ENCODE results near the gene LRRC74A. TPM values are rescaled to one million over a fixed set of nuclear protein-coding genes. Genes with fewer than 3 reads are reported as not detected.

The LRRC74A gene
- total RNA-seq, 1 donor from 2014 or later = not detected

- intact Hi-C loops (cut with DNase I) = no loop called here
- Histone ChIP-seq H3K27me3 (ENCODE audit: low read depth) (peaks cover 5% of the 10 kb centered on the region), H3K4me1 (peaks cover 24% of the 10 kb centered on the region), H3K4me3 (no peak overlapping the region), H3K27ac (no peak overlapping the region), H3K36me3 (no peaks in the 10 kb centered on the region), H3K9me3 (no peaks in the 10 kb centered on the region)
- ATAC-seq (no peak), DNase-seq (no peak)
- no peak for TF ChIP-seq CTCF (IDR thresholded peaks at IDR 0.05)
Measured at GRCh38 chr14:76814726-76815645, 11.2 kb upstream of the LRRC74A start.

GRCh38 chr14:76820700-76821099, 5.5 kb upstream of the LRRC74A start:
- no peak for TF ChIP-seq CTCF (IDR thresholded peaks at IDR 0.05)
- ATAC-seq = no peak
- no peak overlapping the region for H3K27ac ChIP-seq

GRCh38 chr14:76827696-76828296, 1.6 kb downstream of the LRRC74A start:
- ATAC-seq = no peak
- intact Hi-C loops (cut with DNase I) = no loop called here
- H3K4me1 ChIP-seq = peaks cover 24% of the 10 kb centered on the region
- no peaks in the 10 kb centered on the region for H3K9me3 ChIP-seq
- no peaks in the 10 kb centered on the region for H3K36me3 ChIP-seq
- peak overlapping the region; percentile 11 for H3K27ac ChIP-seq
- TF ChIP-seq CTCF (IDR thresholded peaks at IDR 0.05) = no peak
- no peaks in the 10 kb centered on the region for H3K27me3 ChIP-seq (ENCODE audit: low read depth)
- no peak for DNase-seq
- H3K4me3 ChIP-seq = peak overlapping the region; percentile 28

More at GRCh38 chr14:76820700-76821099, 5.5 kb upstream of the LRRC74A start:
- Histone ChIP-seq H3K9me3 (no peaks in the 10 kb centered on the region), H3K4me1 (no peaks in the 10 kb centered on the region), H3K36me3 (no peaks in the 10 kb centered on the region), H3K27me3 (ENCODE audit: low read depth) (peaks cover 5% of the 10 kb centered on the region), H3K4me3 (no peak overlapping the region)
- no peak for DNase-seq
- intact Hi-C loops (cut with DNase I) = no loop called here

GRCh38 chr14:76828339-76829012, 2.3 kb downstream of the LRRC74A start:
- Histone ChIP-seq H3K4me3 (peak overlapping the region; percentile 28), H3K4me1 (peaks cover 24% of the 10 kb centered on the region), H3K36me3 (no peaks in the 10 kb centered on the region), H3K27me3 (ENCODE audit: low read depth) (no peaks in the 10 kb centered on the region), H3K27ac (peak overlapping the region; percentile 11), H3K9me3 (no peaks in the 10 kb centered on the region)
- no peak for TF ChIP-seq CTCF (IDR thresholded peaks at IDR 0.05)
- DNase-seq (no peak), ATAC-seq (peak; percentile 28 to 39)
- intact Hi-C loops (cut with DNase I) = no loop called here

GRCh38 chr14:76829013-76829365, 2.8 kb downstream of the LRRC74A start:
- Histone ChIP-seq H3K36me3 (no peaks in the 10 kb centered on the region), H3K27ac (peak overlapping the region; percentile 53), H3K4me3 (no peak overlapping the region), H3K9me3 (no peaks in the 10 kb centered on the region), H3K4me1 (peaks cover 24% of the 10 kb centered on the region), H3K27me3 (ENCODE audit: low read depth) (no peaks in the 10 kb centered on the region)
- TF ChIP-seq CTCF (IDR thresholded peaks at IDR 0.05) = no peak
- intact Hi-C loops (cut with DNase I) = no loop called here
- ATAC-seq (peak; percentile 73), DNase-seq (peak; percentile 56)
